DMS153 treated with DMSO at 0.1 percent for 48 hours (cell line): ENCODE results near the gene ATP1A2.

ENCODE experiments used
- DNase-seq: peaks from one replicate; lab custom pipeline; 2025; ENCODE audit not compliant: unreplicated experiment; lab: John Stamatoyannopoulos, UW

The ATP1A2 gene

DNA sequence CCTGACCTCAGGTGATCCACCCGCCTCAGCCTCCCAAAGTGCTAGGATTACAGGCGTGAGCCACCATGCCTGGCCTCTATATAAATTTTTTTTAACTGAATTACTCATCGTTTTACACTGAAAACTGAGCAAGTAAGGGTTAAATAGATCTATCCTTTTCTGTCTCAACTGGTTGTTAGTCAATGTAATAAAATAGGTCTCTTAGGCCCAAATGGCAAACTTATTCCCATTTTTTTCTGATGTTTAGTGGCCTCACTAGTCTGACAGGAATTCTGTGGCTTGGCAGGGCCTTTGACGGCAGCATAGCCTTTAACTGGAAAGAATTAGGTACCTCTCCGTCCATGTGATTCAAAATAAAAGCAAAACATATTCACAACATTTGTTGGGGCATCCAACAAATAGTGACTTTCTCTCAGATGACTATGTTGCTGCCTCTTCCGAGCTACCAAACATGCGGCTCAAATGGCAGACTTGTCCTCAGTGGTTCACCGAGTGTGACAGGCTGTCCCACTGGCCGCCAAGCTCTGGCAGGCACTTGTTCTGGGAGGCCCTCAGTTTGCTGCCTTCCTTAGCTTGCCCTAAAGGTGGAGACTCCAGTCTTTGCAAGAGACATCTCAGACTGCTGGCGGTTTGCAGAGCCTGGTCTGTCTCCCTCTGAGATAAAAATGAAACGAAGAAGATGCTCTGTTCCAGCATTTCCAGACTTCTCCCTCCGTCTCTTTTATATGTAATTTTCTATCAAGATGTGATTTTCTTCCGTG is 53.2 kb downstream of the ATP1A2 start:
- no peak for DNase-seq

DNA sequence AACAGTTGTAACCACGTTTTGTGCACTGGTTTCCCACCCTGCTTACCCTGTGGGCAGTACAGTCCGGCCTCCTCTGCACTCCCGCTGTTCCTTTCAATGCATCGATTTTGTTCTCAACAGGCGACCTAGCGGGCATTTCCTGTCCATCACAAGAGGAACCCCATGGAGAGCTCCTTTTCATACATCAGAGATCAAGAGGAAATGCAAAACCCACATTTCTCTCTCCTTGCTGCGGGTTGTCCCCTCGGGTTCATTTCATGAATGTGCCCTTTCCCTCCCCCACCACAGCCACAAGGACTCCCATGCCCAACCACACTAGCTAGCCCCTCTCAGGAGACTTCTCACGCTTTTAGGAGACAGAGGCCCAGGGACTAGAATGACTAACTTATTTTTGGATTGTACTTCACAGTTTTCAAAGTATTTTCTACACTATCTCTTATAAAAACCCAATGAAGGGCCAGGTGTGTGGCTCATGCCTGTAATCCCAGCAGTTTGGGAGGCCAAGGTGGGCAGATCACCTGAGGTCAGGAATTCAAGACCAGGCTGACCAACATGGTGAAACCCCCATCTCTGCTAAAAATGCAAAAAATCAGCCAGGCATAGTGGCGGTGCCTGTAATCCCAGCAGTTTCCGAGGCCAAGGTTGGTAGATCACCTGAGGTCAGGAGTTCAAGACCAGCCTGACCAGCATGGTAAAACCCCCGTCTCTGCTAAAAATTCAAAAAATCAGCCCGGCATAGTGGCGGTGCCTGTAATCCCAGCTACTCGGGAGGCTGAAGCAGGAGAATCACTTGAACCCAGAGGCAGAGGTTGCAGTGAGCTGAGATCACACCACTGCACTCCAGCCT is 54.2 kb downstream of the ATP1A2 start:
- no peak for DNase-seq

DNA sequence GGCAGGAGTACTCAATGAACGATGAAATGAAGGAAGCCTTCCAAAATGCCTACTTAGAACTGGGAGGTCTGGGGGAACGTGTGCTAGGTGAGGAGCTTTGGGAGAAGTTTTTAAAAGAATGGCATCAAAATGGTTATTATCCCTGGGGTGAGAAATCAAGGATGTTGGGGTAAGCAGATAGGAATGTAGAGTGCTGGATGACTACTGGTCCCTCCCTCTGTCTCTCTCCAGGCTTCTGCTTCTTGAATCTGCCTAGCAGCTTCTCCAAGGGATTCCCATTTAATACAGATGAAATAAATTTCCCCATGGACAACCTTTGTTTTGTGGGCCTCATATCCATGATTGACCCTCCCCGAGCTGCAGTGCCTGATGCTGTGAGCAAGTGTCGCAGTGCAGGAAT is 55.8 kb downstream of the ATP1A2 start:
- no peak for DNase-seq

- no peak for DNase-seq
Observed at GRCh38 chr1:160171980-160172379, 56.4 kb downstream of the ATP1A2 start.

GRCh38 chr1:160177231-160177630 is 61.7 kb downstream of the ATP1A2 start:
- DNase-seq = no peak

- DNase-seq = no peak
Observed at GRCh38 chr1:160177667-160178066, 62.1 kb downstream of the ATP1A2 start.

DNA sequence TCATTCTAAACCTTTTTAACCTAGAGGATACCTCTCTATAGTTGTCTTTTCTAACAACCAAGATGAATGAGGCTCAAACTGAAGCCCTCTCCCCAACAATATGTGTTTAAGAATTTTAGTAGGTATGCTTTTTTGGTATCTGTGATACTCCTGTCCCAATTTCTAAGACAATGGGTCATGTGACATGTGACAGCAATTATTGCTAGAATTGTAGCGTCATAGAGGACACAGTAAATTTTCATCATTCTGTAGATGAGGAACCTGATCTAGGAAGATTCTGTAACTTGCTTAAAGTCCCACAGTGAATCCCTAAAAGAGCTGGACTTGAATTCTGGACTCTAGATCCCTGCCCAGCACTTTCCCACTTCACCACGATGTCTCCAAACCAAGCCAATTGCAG is 63.2 kb downstream of the ATP1A2 start:
- no peak for DNase-seq

DNA sequence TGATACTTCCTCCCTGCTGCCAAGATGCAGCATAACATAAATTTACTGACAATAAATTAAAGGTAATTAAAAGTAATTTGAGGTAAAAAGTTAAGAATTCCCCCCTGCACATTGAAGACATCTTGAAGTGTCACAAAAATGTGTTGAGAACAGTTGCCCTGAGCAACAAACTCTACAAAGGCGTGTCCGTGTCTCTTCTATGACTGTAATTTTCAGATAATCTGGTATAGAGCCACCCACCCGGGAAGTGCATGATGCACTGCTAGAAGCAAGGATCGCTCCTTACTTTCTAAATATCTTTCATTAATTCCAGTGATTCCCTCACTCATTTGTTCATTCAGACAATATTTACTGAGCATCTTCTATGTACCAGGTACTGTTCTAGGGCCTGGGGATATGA is 63.8 kb downstream of the ATP1A2 start:
- DNase-seq = no peak

DNA sequence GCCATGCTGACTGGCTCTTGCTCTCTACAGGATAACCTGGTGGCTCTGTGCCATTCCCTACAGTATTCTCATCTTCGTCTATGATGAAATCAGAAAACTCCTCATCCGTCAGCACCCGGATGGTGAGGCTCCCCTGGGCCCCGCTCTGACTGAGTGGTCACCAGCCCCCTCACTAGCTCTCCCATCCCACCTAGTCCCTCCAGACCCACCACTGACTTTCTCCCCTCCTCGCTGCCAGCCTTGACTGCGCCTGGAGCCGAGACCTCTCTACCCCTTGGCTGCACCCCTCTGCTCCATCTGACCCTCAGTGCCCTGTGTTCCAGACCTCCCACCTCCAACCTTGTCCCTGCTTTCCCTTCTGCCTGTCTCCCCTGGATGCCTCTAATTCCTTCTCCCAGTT is 70.7 kb downstream of the ATP1A2 start:
- no peak for DNase-seq

- no peak for DNase-seq
Observed at GRCh38 chr1:160186729-160187128, 71.2 kb downstream of the ATP1A2 start.

DNA sequence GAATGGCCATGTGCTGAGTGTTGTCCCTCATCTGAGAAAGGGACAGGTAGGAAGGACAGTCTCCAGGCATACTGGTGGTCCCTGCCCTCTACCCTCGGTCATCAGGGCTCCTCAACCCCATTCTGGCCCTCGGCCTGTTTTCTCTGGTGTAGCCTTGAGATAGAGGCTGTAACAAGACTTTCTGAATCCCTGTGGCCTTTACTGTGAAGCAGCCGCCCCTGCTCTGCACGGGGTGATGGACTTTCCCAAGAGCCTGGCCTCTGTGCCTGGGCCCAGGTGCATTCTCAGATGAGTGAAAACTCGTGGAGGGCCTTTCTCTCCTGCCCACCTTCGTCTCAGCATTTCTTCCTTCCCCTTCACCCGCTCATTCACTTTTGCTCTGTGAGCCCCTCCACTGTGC is 71.8 kb downstream of the ATP1A2 start:
- DNase-seq = no peak

- no peak for DNase-seq
Observed at GRCh38 chr1:160188341-160188740, 72.8 kb downstream of the ATP1A2 start.

DNA sequence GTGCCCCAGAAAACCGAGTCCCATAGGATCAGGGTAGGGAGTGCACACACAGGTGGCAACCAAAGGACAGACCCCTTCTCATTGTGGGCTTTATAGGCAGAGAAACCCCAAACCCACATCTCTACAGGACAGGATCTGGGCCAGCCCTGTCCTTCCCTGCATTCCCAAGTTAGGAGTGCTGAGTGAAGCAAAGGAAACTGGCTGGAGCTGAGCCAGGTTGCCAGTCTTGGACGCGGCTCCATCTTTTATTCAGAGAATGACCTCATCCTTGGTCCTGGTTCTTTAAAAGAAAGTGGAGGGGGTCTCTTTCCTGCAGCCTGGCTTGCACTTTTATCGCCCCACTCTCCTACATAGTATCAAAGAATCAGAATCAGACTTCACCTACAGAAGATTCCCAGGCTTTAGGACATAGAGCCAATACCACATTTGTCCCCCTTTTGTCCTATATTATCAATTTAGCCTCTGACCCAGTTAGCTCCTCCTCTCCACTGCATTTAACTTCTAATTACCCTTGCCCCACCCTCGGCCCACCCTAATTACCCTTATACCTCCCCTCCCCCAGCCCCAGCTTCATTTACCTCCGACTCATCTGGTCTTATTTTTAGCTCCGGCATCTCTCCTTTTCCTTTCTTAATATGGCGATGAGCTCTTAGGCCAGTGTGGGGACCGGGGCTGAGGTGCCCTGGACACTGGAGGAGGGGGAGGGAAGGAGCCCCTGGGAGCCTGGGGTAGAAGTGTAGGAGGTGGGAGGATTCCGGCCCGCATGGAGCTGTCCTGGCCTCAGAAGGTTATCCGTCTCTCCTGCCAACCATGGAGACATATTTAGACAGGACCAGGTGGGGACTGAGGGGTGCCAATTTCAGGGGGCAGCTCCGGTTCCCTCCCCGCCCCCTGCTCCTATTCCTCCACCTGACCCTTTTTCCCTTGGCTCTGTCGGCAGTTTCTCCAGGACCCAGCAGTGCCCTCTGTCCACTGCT is 74.4 kb downstream of the ATP1A2 start, which contains the start of gene CASQ1:
Gene CASQ1, plus strand, starts transcription at position 927 of the 977 bp plus-strand sequence. CDS start 177 bp downstream, outside the sequence.
- no peak for DNase-seq

DNA sequence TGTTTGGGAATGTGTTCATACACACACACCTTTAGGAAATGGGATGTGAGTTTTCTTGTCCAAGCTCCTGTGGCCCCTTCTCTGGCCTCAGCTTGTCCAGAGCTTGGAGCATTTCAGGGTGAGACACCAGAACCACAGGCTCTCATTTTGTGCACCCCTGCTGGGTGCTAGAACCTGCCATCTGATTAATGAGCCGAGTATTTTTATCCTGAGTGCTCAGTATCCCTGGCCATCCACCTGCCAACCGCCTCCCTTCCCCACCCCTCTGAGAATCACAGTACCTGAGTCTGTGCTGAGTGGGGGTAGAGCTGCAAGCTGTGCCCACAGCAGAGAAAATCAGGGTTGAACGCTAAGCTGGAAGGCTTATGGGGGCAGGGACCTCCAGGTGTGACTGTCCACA is 76.2 kb downstream of the ATP1A2 start:
- no peak for DNase-seq

GRCh38 chr1:160192234-160192633 is 76.7 kb downstream of the ATP1A2 start:
- no peak for DNase-seq
